Stromal cell of bone marrow (primary cell): ENCODE data around the gene RMDN2.

Experiments used
- DNase-seq: peaks from one replicate; pipeline ENCODE4 v3.0.0-alpha.2; 2012; ENCODE audit warnings: low read depth

The RMDN2 gene

DNA sequence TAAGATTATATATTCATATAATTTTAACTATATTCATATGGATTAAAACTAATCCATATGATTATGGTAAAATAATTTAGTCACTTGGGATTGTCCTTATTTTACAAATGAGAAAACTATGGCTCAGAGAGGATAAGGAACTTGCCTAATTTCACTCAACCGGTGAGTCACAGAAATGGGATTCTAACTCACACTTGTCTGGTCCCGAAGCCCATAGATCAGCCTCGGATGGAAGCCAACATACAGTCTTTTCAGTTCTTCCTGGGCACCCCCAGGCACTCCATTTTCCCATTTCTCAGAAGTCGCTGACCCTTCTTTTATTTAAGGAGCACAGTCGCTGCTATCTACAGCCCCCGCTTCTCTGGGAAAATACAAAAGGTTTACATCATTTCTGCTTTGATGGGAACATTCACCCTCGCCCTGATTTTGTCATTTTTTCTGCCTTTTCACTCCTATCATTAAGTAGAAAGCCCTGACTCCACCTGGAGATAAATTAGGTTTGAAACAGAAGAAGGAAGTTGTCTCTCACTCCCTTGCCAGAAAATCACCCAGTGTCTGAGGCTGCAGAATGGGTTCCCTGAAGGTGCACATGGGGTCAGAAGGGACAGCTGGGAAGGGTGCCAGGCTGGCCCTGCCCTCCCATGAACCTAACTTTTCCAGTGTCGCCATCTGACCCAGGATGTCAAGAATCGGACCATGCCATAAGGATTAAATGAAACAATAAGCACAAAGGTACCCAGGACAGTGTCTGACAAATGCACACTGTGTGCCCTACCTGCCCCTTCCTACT, 114.2 kb downstream of the RMDN2 start:
- no peak for DNase-seq

DNA sequence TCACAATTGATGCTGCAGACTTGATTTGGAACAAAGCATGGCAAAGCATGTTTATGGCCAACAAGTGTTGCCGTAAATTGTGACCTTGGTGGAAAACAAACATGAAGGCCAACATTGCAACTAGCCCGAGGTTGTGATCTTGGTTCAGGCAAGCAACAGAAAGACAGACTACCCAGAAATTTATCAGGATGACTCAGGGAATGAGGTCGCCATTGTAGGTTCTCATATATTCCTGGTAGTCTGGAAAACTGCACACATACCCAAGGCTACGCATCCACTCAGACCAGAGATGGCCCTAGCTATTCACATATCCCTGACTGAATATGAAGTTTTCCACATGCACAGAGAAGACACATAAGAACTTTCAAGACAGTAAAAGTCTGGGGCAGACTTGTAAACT, 120.7 kb downstream of the RMDN2 start:
- no peak for DNase-seq

DNA sequence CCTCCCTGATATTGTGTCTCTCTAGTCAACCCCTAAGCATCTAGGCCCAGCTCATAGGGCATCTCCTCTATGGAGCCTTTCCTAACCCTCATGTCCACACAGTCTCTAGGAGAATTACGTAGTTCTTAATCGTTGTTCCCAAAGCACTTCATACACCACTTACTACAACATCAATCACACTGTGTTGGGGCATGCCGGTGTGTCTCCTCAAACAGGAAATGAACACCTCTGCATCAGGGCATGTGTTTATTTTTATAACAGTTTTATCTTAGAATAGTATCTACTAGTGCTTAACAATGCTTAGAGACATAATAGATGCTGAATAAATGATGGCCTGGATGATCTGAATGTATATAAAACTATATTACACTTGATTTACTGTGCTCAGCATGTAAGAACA, 131.1 kb downstream of the RMDN2 start:
- DNase-seq, result no peak

DNA sequence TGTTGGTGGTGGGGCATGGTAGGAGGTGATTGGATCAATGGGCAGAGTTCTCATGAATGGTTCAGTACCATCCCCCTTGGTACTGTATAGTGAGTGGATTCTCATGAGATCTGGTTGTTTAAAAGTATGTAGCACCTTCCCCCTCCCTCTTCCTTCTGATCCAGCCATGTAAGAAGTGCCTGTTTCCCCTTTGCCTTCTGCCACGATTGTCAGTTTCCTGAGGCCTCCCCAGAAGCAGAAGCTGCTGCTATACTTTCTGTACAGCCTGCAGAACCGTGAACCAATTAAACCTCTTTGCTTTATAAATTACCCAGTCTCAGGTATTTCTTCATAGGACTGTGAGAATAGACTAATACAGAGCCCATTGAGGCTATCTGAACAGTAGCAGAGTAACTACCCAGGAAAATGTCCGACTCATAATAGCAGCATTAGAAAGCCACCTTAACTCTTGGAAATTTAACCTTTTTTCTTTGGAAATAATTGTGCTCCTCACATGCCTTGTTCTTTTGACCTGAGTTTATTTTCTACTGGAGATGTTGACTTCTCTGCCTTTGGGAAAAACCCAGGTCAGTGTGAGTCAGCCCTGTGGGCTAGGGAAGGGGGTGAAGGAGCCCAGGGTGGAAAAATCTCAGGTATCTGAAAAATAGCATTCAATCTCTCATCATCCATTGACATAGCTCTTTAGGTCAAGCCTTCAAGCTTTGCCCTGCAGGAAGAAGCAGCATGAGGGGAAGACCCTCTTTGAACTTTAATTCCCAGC, 132.7 kb downstream of the RMDN2 start:
- no peak for DNase-seq

DNA sequence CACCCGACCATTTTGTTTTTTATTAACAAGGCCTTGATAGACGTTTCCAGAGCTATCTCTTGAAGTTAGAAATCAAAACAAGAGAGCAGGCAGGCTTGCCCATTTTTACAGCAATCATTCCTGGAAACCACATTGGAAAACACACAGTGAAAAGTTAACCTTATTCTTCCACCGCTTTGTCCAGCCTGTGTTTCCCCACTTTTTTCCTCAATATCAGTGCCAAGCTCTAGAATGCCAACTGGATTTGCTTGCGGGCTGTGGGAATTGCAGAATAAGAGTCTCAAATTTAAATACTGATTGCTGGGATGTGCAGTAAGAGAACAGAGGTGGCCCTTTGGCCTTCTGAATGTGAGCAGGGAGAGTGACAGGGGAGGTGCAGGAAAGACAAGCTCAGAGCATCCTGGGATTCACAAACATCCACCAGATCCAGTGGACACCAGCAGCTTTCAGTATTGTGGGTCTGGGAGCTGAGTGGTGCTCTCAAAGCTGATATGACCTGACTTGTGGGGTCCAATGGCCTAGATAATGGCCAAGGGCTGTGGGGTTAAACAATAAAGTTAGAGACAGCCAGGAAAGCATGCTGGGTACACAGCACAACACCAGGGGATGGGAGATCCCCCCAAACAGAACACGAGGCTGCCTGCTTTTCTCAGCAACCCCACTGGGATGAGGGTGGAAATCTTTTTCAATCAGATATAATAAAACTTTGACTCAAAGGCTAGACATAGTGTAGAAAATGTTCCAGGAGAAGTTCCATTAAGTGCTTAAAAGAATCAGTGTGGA, 135.3 kb downstream of the RMDN2 start:
- DNase-seq, result no peak

GRCh38 chr2:38064801-38065501, 139.9 kb downstream of the RMDN2 start:
- DNase-seq, result no peak

DNA sequence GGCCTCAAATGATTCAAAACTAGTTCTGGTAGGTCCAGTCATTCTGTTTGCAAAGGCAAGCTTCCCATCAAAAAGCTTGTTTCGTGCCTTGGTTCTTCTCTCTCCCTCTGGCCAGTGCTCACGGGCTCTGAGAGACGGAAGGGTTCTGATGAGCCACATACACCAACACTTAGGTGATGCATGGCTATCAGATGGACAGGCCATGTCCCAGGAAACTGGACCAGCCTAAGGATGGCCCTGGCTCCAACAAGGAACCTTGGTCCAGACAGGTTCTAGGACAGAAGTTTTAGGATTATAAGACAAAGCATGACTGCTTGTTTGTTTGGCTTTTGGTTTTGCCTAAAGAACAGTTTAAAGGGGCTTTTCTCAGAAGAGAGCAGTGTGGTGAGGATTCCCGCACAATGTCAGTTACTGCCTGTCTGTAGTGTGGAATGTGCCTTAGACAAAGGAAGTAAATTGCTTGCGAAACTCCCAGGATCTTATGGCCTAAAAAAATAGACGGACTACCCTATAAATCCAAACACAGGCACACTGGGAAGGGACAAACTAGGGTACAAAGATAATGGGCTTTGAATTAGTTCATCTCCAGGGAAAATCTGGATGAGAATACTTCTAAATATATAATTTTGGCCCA, 140.5 kb downstream of the RMDN2 start:
- DNase-seq, result no peak

DNA sequence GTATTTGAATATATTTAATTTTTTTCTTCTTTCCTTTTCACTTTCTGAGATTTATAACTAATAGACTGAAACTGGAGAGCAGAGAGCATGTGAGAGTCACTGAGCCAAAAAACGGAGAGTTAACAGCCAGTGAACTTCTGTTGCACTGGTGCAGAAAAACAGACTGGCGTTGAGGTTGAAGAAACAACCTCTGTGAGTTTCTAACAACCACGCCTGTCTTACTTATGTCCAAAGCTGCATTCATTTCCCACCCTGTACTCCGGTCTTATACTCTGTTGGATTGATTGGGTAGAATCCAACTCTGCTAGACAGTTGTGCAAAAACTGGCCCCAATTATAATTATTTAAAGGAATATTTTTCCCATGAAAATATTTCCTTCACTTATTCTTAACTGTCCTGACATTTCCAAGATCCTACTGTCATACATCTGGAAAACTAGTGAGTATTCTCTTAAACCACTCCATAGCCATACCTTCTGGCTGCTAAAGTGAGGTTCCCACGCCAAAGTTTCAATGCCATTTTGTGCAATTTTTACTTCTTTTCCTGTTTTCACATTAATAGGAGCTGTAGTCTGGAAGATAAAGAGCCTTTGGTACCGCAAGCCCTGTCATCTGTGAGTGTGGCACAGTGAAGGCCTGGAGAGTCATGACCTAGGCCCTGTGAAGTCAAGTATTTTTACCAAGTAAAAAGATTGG, 141.5 kb downstream of the RMDN2 start:
- DNase-seq, result no peak
